MCF 10A (cell line): Measurements from ENCODE around the gene MFSD2B. TPM values are rescaled to one million over a fixed set of nuclear protein-coding genes. Genes with fewer than 3 reads are reported as not detected.
"Not testable (repeated sequence)": the region's sequence is repeated elsewhere in the genome, so short reads cannot be mapped to it uniquely, and the experiment has no call there.

Experiments used
- BruUV-seq: library from RNA; stranded (reverse); fragments of 400-500 nt; replicated peaks from 2 replicates; lab custom pipeline; 2021; lab: Mats Ljungman, UMichigan
- CTCF ChIA-PET: fragments of 300-600 bp; sonication (Branson Sonifier 250); formaldehyde crosslinking; extraction: SDS; loops from one replicate; lab custom pipeline; 2021; ENCODE audit warnings: antibody characterized with exemption, inconsistent platforms; lab: Yijun Ruan, JAX
- POLR2A ChIA-PET: fragments of 300-600, 350-650 bp; sonication (Branson Sonifier 250); formaldehyde crosslinking; extraction: SDS; loops from one replicate; lab custom pipeline; 2020; ENCODE audit warnings: antibody characterized with exemption, inconsistent platforms; lab: Yijun Ruan, JAX
- DNase-seq: peaks from one replicate; pipeline ENCODE4 v3.0.0-alpha.2; 2018; ENCODE audit not compliant: unreplicated experiment
- H3K27ac Mint-ChIP-seq: one replicate; pipeline ENCODE4 v1.8.0; 2022; ENCODE audit warnings: mild to moderate bottlenecking, low read depth, mixed read lengths; ENCODE audit not compliant: unreplicated experiment
- H3K27me3 Mint-ChIP-seq: one replicate; pipeline ENCODE4 v1.8.0; 2022; ENCODE audit warnings: mixed read lengths; ENCODE audit not compliant: insufficient read depth, unreplicated experiment
- H3K36me3 Mint-ChIP-seq: one replicate; pipeline ENCODE4 v1.8.0; 2022; ENCODE audit warnings: mild to moderate bottlenecking, moderate library complexity, mixed read lengths; ENCODE audit not compliant: insufficient read depth, unreplicated experiment
- H3K4me1 Mint-ChIP-seq: one replicate; pipeline ENCODE4 v1.8.0; 2022; ENCODE audit warnings: mixed read lengths; ENCODE audit not compliant: insufficient read depth, unreplicated experiment
- H3K4me3 Mint-ChIP-seq: one replicate; pipeline ENCODE4 v1.8.0; 2022; ENCODE audit warnings: mild to moderate bottlenecking, moderate library complexity, mixed read lengths; ENCODE audit not compliant: unreplicated experiment
- H3K9me3 Mint-ChIP-seq: one replicate; pipeline ENCODE4 v1.8.0; 2022; ENCODE audit warnings: mixed read lengths; ENCODE audit not compliant: unreplicated experiment
- CTCF ChIP-seq: fragments of 200-600 bp; IDR thresholded peaks from one replicate; pipeline ENCODE4 v1.8.0; 2022; ENCODE audit warnings: antibody characterized with exemption, mild to moderate bottlenecking; ENCODE audit not compliant: unreplicated experiment
- intact Hi-C: fragments of 100-400 bp; cut with micrococcal nuclease; formaldehyde crosslinking; loops from 2 replicates; pipeline ENCODE4 v1.14.1; 2022
- total RNA-seq: library from RNA; stranded (reverse); gene quantifications from 2 replicates; pipeline ENCODE4 v1.2.3, GENCODE V29; 2022

The MFSD2B gene
- total RNA-seq, 1 experiment from 2014 or later = 0.26 TPM

DNA sequence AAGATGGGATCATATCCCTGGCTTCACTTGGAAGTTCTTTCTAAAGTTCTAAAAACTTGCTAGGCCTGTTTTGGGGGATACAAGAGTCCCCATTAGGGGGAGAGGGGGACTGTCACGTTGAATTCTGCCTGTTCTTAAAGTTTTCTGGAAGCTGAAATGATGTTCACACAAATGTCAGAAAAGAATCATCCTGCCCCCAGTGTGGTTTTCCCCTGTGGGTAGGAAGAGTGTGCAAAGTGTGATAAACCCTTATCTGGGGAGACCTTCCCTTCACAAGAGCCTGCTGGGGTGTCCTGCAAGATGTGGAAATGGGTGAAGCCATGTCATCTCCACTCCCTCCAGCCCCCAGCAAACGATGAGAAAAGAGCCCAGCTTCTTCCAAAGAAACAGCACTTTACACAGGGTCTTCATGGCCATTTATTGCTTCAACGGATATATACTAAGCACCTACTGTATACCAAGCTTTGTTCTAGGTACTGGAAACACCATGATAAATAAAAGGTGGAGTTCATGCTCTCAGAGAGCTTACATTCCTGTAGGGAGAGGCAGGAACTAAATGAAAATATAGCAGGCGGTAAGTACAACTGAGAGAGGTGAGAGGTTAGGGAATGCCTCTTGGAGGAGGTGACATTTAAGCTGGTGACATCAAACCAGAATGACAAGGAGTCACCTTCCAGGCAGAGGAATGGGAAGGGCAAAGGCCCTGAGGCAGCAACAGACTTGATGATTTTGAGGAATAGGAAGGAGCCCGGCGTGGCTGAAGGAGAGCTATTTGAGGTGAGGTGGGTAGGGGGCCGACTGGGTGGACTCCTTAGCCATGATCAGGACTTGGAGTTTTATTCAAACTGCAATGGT lies 1.6 kb downstream of the MFSD2B start:
- intact Hi-C loops = no loop called here
- no TSS peak for BruUV-seq
- Mint-ChIP-seq H3K4me3 (no peak overlapping the region), H3K36me3 (no peaks in the 10 kb centered on the region), H3K9me3 (no peaks in the 10 kb centered on the region), H3K27me3 (no peaks in the 10 kb centered on the region), H3K4me1 (peaks cover 8% of the 10 kb centered on the region), H3K27ac (no peak overlapping the region)
- no peak for DNase-seq
- CTCF ChIA-PET = interaction anchor here (0.7 kb wide), 1 partner anchor 97 kb away, joined by 3 read pairs; no protein-coding TSS in a partner anchor
- TF ChIP-seq CTCF = no peak
- POLR2A ChIA-PET = interaction anchor here (0.6 kb wide), 1 partner anchor 698 kb away, joined by 3 read pairs; no protein-coding TSS in a partner anchor

DNA sequence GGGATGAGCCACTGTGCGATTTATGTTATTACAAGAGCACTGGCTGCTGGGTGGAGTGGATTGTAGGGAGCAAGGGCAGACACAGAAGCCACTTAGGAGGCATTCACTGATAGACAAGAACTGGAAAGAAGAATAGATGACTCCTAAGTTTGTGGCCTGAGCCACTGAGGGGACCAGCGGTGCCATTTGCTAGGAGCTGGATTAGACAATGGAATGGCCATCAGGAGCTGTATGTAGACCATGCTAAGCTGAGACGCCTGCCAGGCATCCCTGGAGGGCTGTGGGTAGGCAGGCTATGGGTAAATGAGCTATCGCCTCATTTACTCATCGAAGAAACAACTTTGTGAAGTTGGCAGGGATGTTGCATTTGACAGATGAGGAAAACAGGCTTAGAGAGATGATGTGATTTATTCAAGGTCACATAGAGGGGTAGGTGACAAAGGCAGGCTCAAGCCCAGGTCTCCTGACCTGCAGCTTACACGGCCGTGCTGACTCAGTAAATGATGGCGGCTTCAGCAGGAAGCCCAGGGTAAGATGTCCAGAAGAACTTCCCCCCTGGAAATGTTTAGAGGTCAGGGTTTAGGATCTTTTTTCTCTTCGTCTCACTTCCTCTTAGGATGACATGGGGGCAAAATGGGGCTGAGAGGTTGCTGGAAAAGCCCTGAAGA lies 2.8 kb downstream of the MFSD2B start:
- no peak for DNase-seq
- Mint-ChIP-seq H3K4me1 (peaks cover 9% of the 10 kb centered on the region), H3K9me3 (no peaks in the 10 kb centered on the region), H3K36me3 (no peaks in the 10 kb centered on the region), H3K4me3 (no peak overlapping the region), H3K27me3 (no peaks in the 10 kb centered on the region), H3K27ac (no peak overlapping the region)
- intact Hi-C loops = no loop called here
- POLR2A ChIA-PET = no interaction called here
- CTCF ChIA-PET = interaction anchor here (0.6 to 1.4 kb wide), 3 partner anchors 13 to 64 kb away, joined by 3 read pairs; no protein-coding TSS in a partner anchor
- no peak for TF ChIP-seq CTCF
- no TSS peak for BruUV-seq

DNA sequence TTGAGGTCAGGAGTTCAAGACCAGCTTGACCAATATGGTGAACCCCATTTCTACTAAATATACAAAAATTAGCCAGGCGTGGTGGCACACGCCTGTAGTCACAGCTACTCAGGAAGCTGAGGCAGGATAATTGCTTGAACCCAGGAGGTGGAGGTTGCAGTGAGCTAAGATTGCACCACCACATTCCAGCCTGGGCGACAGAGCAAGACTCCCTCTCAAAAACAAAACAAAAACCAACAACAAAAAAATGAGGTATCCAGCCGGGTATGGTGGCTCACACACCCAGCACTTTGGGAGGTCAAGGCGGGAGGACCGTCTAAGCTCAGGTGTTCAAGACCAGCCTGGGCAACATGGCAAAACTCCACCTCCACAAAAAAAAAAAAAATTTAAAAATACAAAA lies 5.0 kb downstream of the MFSD2B start:
- not testable (repeated sequence) for H3K27me3 Mint-ChIP-seq, H3K4me3 Mint-ChIP-seq, DNase-seq, H3K9me3 Mint-ChIP-seq, BruUV-seq, H3K36me3 Mint-ChIP-seq
- peak overlapping the region; percentile 75 for H3K27ac Mint-ChIP-seq
- ChIA-PET POLR2A (interaction anchor here (0.6 to 1.6 kb wide), 10 partner anchors 13 to 362 kb away, joined by 3 to 9 read pairs (median 4); partner anchors contain the start of genes FKBP1B, SF3B6, TP53I3 and UBXN2A), CTCF (interaction anchor here (0.7 to 0.9 kb wide), 3 partner anchors 46 to 541 kb away, joined by 3 to 4 read pairs (median 3); no protein-coding TSS in a partner anchor)
- H3K4me1 Mint-ChIP-seq = peaks cover 14% of the 10 kb centered on the region
- intact Hi-C loops = loop anchor here (1.0 to 2.0 kb wide), 2 partner anchors 32 to 88 kb away; partner anchors contain the start of genes ATAD2B and WDCP

- H3K4me1 Mint-ChIP-seq = peaks cover 14% of the 10 kb centered on the region
- TF ChIP-seq CTCF = no peak
- CTCF ChIA-PET = interaction anchor here (0.7 to 1.0 kb wide), 4 partner anchors 15 to 211 kb away, joined by 3 to 5 read pairs (median 4); no protein-coding TSS in a partner anchor
- intact Hi-C loops = loop anchor here (1.0 to 2.0 kb wide), 2 partner anchors 32 to 89 kb away; partner anchors contain the start of genes ATAD2B and WDCP
- no peaks in the 10 kb centered on the region for H3K27me3 Mint-ChIP-seq
- H3K27ac Mint-ChIP-seq = peak overlapping the region; percentile 81
- no peaks in the 10 kb centered on the region for H3K36me3 Mint-ChIP-seq
- POLR2A ChIA-PET = interaction anchor here (0.6 to 1.6 kb wide), 12 partner anchors 12 to 361 kb away, joined by 3 to 9 read pairs (median 4); partner anchors contain the start of genes FKBP1B, SF3B6, TP53I3 and UBXN2A
- peak; percentile 93 for DNase-seq
- H3K4me3 Mint-ChIP-seq = no peak overlapping the region
- BruUV-seq = no TSS peak
- no peaks in the 10 kb centered on the region for H3K9me3 Mint-ChIP-seq
Measured at GRCh38 chr2:24015562-24016375, 5.9 kb downstream of the MFSD2B start.
